Fibroblast of mammary gland (primary cell): ENCODE measurements around the gene KCTD1.

Source experiments
- DNase-seq: peaks from one replicate; pipeline ENCODE4 v3.0.0-alpha.2; 2010; ENCODE audit warnings: low read depth
- H3K4me3 ChIP-seq: 2 replicates; pipeline ENCODE4 v1.5.1; 2011; ENCODE audit warnings: low read depth, mild to moderate bottlenecking, low read length, moderate library complexity; ENCODE audit not compliant: control insufficient read depth
- CTCF ChIP-seq: conservative IDR thresholded peaks from 2 replicates; pipeline ENCODE4 v1.5.1; 2011; ENCODE audit warnings: low read depth, low read length, inconsistent platforms; ENCODE audit not compliant: control insufficient read depth, insufficient read depth

Gene KCTD1

GRCh38 chr18:26535630-26536029 lies 12.7 kb downstream of the KCTD1 start:
- H3K4me3 ChIP-seq = no peak overlapping the region
- TF ChIP-seq CTCF = no peak
- no peak for DNase-seq

GRCh38 chr18:26532367-26533340 lies 15.7 kb downstream of the KCTD1 start:
- no peak overlapping the region for H3K4me3 ChIP-seq
- TF ChIP-seq CTCF = no peak
- peak; percentile 55 for DNase-seq

- TF ChIP-seq CTCF = no peak
- DNase-seq = no peak
- no peak overlapping the region for H3K4me3 ChIP-seq
Observed at GRCh38 chr18:26531605-26532298, 16.6 kb downstream of the KCTD1 start.

GRCh38 chr18:26526966-26527234 lies 21.5 kb downstream of the KCTD1 start:
- no peak for TF ChIP-seq CTCF
- DNase-seq = no peak
- H3K4me3 ChIP-seq = no peak overlapping the region

GRCh38 chr18:26526128-26526965 lies 22.0 kb downstream of the KCTD1 start:
- H3K4me3 ChIP-seq = no peak overlapping the region
- TF ChIP-seq CTCF = no peak

GRCh38 chr18:26524504-26525351 lies 23.6 kb downstream of the KCTD1 start:
- no peak for TF ChIP-seq CTCF
- DNase-seq = no peak
- no peak overlapping the region for H3K4me3 ChIP-seq

More at GRCh38 chr18:26526128-26526965, 22.0 kb downstream of the KCTD1 start:
- no peak for DNase-seq
